ENCODE measurements around the gene NUDT6. TPM values are rescaled to one million over a fixed set of nuclear protein-coding genes. Genes with fewer than 3 reads are reported as not detected.

Gene NUDT6
- total RNA-seq, 1 experiment from 2014 or later, result 9.0 TPM

DNA sequence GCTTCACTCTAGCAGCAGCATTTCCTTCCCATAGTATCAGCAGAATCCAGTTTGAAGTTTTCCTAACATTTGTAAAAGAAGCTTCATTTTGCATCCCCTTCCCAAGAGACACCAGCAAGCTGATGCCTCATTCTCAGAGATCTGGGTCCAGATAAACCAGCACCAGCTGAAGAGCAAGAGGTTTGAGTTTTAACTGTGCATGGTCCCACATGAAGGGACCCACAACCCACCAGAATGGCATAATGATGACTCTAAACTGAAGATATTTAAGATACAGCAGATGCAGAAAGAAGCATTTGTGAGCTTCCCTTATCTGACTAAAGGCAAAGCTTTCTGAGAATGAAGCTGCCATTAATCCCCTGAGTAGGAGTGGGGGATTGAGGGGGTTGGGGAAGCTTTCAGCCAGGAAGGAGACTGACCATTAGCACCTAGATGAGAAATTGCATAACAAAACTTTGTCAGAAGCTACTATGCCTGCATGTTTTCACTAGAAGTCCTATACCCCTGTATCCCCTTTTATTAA, 18.6 kb downstream of the NUDT6 start:
- Histone ChIP-seq H3K27me3 (ENCODE audit: insufficient read depth, low read length) (no peaks in the 10 kb centered on the region), H4K20me1 (ENCODE audit: insufficient read depth) (no peaks in the 10 kb centered on the region), H3K27ac (ENCODE audit: low read depth, low read length) (no peak overlapping the region), H3K9ac (ENCODE audit: low read length) (no peak overlapping the region), H3K4me3 (replicated peaks in 1 of 2; ENCODE audit: low read depth in 1 of 2, low read length in 2 of 2) (no peak overlapping the region), H3K36me3 (ENCODE audit: control insufficient read depth in 1 of 2, insufficient read depth in 2 of 2, low read length in 2 of 2) (no peaks in the 10 kb centered on the region), H3K79me2 (ENCODE audit: insufficient read depth, low read length) (no peaks in the 10 kb centered on the region), H3K9me2 (ENCODE audit: insufficient read depth) (no peaks in the 10 kb centered on the region), H3K4me1 (ENCODE audit: control insufficient read depth in 1 of 2, insufficient read depth in 2 of 2, low read length in 2 of 2) (peaks cover 1 to 9% of the 10 kb centered on the region in 2 experiments; a peak in 3 of 4 replicates), H3K4me2 (ENCODE audit: low read length) (no peak overlapping the region), H2AFZ (ENCODE audit: low read depth, low read length, poor library complexity, severe bottlenecking) (no peak overlapping the region), H3K9me3 (ENCODE audit: control insufficient read depth in 1 of 2, insufficient read depth in 1 of 2, low read depth in 1 of 2, low read length in 2 of 2) (no peaks in the 10 kb centered on the region)
- ATAC-seq, result no peak
- ChIA-PET POLR2A (no interaction called here), RAD21 (ENCODE audit: low non-redundant PET in 1 of 2, low total read pairs in 2 of 2, uncharacterized antibody in 2 of 2, unreplicated experiment in 2 of 2) (no interaction called here), CTCF (interaction anchor here (1.0 to 1.5 kb wide), 2 partner anchors 11 to 146 kb away, joined by 4 read pairs; no protein-coding TSS in a partner anchor)
- intact Hi-C loops (cut with micrococcal nuclease), result no loop called here
- BruUV-seq (replicated peaks), result no TSS peak
- no peak for DNase-seq (ENCODE audit: low read depth, low spot score)
- TF ChIP-seq SRF (IDR thresholded peaks at IDR 0.05; ENCODE audit: low read depth) (no peak), YY1 (IDR thresholded peaks at IDR 0.05; ENCODE audit: extremely low read depth, insufficient replicate concordance, low read depth, low read length) (no peak)

GRCh38 chr4:122901247-122902010, 21.0 kb downstream of the NUDT6 start:
- Histone ChIP-seq H2AFZ (ENCODE audit: low read depth, low read length, poor library complexity, severe bottlenecking) (no peak overlapping the region), H3K9ac (ENCODE audit: low read length) (no peak overlapping the region), H3K4me3 (replicated peaks in 1 of 2; ENCODE audit: low read depth in 1 of 2, low read length in 2 of 2) (no peak overlapping the region), H3K27me3 (ENCODE audit: insufficient read depth, low read length) (no peaks in the 10 kb centered on the region), H3K4me1 (ENCODE audit: control insufficient read depth in 1 of 2, insufficient read depth in 2 of 2, low read length in 2 of 2) (peaks cover 10 to 23% of the 10 kb centered on the region in 2 experiments), H3K9me3 (ENCODE audit: control insufficient read depth in 1 of 2, insufficient read depth in 1 of 2, low read depth in 1 of 2, low read length in 2 of 2) (no peaks in the 10 kb centered on the region), H3K27ac (ENCODE audit: low read depth, low read length) (no peak overlapping the region), H4K20me1 (ENCODE audit: insufficient read depth) (no peaks in the 10 kb centered on the region), H3K4me2 (ENCODE audit: low read length) (no peak overlapping the region), H3K9me2 (ENCODE audit: insufficient read depth) (no peaks in the 10 kb centered on the region), H3K79me2 (ENCODE audit: insufficient read depth, low read length) (no peaks in the 10 kb centered on the region), H3K36me3 (ENCODE audit: control insufficient read depth in 1 of 2, insufficient read depth in 2 of 2, low read length in 2 of 2) (no peaks in the 10 kb centered on the region)
- ChIA-PET POLR2A (no interaction called here), RAD21 (ENCODE audit: low non-redundant PET in 1 of 2, low total read pairs in 2 of 2, uncharacterized antibody in 2 of 2, unreplicated experiment in 2 of 2) (no interaction called here), CTCF (no interaction called here)
- no TSS peak for BruUV-seq (replicated peaks)
- DNase-seq (ENCODE audit: low read depth, low spot score) (no peak), ATAC-seq (no peak)
- intact Hi-C loops (cut with micrococcal nuclease), result no loop called here
- TF ChIP-seq ELF1 (IDR thresholded peaks at IDR 0.05; ENCODE audit: borderline replicate concordance, low read depth) (no peak), RAD21 (IDR thresholded peaks at IDR 0.05; ENCODE audit: low read depth) (no peak), POLR2AphosphoS5 (IDR thresholded peaks at IDR 0.05; ENCODE audit: low read depth, low read length) (no peak), REST (IDR thresholded peaks at IDR 0.05; ENCODE audit: low read depth) (no peak), SIN3A (IDR thresholded peaks at IDR 0.05; ENCODE audit: low read depth) (no peak), SRF (IDR thresholded peaks at IDR 0.05; ENCODE audit: low read depth) (no peak), FOSL1 (IDR thresholded peaks at IDR 0.05; ENCODE audit: low read depth) (no peak)
- TF ChIP-seq, protein P1, sequence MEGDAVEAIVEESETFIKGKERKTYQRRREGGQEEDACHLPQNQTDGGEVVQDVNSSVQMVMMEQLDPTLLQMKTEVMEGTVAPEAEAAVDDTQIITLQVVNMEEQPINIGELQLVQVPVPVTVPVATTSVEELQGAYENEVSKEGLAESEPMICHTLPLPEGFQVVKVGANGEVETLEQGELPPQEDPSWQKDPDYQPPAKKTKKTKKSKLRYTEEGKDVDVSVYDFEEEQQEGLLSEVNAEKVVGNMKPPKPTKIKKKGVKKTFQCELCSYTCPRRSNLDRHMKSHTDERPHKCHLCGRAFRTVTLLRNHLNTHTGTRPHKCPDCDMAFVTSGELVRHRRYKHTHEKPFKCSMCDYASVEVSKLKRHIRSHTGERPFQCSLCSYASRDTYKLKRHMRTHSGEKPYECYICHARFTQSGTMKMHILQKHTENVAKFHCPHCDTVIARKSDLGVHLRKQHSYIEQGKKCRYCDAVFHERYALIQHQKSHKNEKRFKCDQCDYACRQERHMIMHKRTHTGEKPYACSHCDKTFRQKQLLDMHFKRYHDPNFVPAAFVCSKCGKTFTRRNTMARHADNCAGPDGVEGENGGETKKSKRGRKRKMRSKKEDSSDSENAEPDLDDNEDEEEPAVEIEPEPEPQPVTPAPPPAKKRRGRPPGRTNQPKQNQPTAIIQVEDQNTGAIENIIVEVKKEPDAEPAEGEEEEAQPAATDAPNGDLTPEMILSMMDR (IDR thresholded peaks at IDR 0.05 in 2 of 3, conservative IDR thresholded peaks at IDR 0.05 in 1 of 3; ENCODE audit: borderline replicate concordance in 1 of 3, insufficient read depth in 1 of 3, low read depth in 2 of 3, low read length in 2 of 3), result no peak
- TF ChIP-seq, protein P2, sequence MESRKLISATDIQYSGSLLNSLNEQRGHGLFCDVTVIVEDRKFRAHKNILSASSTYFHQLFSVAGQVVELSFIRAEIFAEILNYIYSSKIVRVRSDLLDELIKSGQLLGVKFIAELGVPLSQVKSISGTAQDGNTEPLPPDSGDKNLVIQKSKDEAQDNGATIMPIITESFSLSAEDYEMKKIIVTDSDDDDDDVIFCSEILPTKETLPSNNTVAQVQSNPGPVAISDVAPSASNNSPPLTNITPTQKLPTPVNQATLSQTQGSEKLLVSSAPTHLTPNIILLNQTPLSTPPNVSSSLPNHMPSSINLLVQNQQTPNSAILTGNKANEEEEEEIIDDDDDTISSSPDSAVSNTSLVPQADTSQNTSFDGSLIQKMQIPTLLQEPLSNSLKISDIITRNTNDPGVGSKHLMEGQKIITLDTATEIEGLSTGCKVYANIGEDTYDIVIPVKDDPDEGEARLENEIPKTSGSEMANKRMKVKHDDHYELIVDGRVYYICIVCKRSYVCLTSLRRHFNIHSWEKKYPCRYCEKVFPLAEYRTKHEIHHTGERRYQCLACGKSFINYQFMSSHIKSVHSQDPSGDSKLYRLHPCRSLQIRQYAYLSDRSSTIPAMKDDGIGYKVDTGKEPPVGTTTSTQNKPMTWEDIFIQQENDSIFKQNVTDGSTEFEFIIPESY (IDR thresholded peaks at IDR 0.05; ENCODE audit: extremely low read depth, insufficient replicate concordance, low read length), result no peak
